ENCODE data around the gene PGM5. TPM values are rescaled to one million over a fixed set of nuclear protein-coding genes. Genes with fewer than 3 reads are reported as not detected.
A peak's percentile ranks its signal among the peaks of the same experiment; 100 is the strongest.
"Not testable (repeated sequence)": the region's sequence is repeated elsewhere in the genome, so short reads cannot be mapped to it uniquely, and the experiment has no call there.

Gene PGM5
- total RNA-seq, 1 donor from 2014 or later = 0.79 TPM

DNA sequence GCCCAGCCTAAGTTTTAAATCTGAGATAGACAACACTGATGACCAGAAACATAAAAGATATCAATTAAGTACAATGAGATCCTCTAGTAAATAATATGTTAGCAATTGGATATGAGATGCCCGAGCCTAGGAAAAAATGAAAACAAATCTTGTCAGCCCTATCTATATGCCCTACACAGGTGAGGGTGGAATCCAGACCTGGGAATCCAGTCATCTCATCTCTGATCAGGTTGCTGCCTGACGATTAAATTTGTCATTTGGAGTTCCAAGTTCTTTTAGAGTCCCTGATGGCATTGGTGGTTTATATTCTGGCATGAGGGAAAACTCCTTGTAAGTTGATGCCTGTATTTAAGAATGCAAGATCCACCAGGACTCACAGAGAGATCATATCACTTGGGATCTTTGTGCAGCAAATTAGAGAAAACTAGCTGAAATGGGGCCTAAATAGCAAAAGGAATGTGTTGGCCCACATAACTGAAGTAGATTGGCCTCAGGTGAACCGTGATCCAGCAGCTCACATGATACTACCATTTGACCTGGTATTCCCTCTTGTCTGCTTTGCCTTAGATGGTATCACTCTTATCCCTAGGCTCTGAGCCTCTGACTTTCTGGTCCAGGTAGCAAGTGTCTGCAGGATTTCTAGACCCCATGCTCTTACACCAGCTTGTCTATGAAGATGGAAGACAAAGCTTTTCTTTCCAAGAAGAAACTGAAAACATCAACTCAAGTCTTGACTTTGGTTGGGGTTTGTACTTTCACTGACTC is 48.2 kb downstream of the PGM5 start:
- H3K36me3 ChIP-seq (ENCODE audit: control insufficient read depth, insufficient read depth, low read length); DNase-seq (ENCODE audit: low read depth); H3K27me3 ChIP-seq (ENCODE audit: control insufficient read depth, insufficient read depth, low read length); H3K4me3 ChIP-seq (ENCODE audit: low read depth, low read length): not testable (repeated sequence)

DNA sequence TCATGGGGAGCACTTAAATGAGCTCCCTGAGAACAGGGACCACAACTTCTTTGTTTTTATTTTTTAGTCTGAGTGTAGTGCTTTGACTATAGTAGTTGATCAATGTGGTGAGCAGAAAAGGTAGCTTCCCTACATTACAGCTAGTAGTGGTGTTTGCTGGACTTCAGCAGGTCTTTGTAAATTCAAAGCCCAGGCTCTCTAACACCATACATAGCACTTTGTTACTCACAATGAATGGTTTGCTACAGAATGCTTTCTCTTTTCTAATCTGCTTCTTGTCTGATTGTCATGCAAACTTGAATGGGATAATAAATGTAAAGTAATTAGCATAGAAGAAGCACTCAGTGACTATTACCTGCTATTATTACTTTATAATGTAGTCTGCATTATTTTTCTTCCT is 55.5 kb downstream of the PGM5 start:
- H3K27me3 ChIP-seq (ENCODE audit: control insufficient read depth, insufficient read depth, low read length); H3K4me3 ChIP-seq (ENCODE audit: low read depth, low read length); DNase-seq (ENCODE audit: low read depth); H3K36me3 ChIP-seq (ENCODE audit: control insufficient read depth, insufficient read depth, low read length): not testable (repeated sequence)

DNA sequence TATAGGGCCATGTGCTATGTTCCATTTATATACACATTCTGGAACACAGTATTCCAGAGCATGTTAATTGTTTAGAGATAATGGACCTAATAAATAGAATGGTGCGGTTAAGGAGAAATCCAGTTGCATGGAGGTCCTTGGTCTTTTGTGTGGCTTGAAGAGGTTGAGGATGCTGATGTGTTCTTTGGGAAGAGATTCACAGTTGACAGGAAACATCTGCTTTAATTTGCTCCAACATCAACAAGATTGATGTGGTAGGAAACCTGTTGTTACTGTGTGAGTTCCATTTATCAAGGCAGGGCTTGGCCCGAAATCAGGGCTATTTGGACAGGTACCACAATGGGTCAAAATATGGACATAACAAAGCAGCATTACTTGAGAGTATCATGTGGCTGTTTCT is 56.3 kb downstream of the PGM5 start:
- not testable (repeated sequence) for H3K27me3 ChIP-seq (ENCODE audit: control insufficient read depth, insufficient read depth, low read length); DNase-seq (ENCODE audit: low read depth); H3K4me3 ChIP-seq (ENCODE audit: low read depth, low read length); H3K36me3 ChIP-seq (ENCODE audit: control insufficient read depth, insufficient read depth, low read length)

DNA sequence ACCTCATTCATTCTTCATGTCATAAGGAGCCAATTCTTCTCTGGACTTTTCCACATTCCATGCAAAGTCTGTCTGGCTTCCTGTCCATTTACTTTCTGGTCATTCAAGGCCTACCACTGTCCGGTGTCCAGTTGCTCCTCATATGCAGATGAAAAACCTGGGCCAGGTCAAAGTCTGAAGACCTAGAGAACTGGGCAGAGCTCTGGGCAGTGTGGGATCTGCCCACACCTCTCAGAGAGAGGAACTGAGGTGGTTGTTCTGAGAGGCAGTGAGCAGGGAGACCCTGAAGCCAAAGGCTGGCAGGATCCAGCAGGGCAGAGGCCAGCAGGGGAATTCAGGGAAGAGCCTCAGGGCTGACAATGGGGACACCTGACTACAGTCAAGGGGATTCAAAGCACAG is 58.7 kb downstream of the PGM5 start:
- DNase-seq (ENCODE audit: low read depth); H3K36me3 ChIP-seq (ENCODE audit: control insufficient read depth, insufficient read depth, low read length); H3K4me3 ChIP-seq (ENCODE audit: low read depth, low read length); H3K27me3 ChIP-seq (ENCODE audit: control insufficient read depth, insufficient read depth, low read length): not testable (repeated sequence)

DNA sequence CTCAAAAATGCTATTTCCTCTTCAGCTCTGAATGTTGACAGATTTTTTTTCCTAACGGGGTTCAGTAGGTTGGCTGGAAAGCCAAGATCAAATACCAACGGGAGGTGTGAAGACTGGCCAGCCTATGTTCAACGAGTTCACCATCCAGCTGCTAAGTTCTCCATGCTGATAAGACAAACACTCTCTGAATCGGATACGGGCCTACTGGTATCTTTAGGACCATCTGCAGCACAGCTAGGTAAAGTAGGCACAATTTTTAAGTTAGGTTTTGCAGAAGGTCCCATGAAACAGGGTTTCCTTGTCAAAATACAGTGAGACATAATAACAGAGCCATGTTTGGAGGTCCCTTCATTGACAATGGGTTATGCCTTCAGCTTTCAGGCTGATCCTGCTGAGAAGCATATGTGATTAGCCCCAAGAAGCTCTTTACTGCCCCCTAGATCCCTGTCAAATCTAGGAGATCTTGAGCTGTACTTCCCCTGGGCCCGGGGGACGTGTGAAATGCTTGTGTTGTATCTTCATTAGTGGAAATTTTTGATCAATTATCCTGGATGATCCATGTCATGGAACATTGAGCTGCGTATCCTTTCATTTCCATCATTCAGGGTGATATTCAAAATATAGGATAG is 60.6 kb downstream of the PGM5 start:
- TF ChIP-seq, protein P1, sequence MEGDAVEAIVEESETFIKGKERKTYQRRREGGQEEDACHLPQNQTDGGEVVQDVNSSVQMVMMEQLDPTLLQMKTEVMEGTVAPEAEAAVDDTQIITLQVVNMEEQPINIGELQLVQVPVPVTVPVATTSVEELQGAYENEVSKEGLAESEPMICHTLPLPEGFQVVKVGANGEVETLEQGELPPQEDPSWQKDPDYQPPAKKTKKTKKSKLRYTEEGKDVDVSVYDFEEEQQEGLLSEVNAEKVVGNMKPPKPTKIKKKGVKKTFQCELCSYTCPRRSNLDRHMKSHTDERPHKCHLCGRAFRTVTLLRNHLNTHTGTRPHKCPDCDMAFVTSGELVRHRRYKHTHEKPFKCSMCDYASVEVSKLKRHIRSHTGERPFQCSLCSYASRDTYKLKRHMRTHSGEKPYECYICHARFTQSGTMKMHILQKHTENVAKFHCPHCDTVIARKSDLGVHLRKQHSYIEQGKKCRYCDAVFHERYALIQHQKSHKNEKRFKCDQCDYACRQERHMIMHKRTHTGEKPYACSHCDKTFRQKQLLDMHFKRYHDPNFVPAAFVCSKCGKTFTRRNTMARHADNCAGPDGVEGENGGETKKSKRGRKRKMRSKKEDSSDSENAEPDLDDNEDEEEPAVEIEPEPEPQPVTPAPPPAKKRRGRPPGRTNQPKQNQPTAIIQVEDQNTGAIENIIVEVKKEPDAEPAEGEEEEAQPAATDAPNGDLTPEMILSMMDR (IDR thresholded peaks at IDR 0.05; ENCODE audit: insufficient read depth, low read length, poor library complexity, severe bottlenecking) = peak; percentile 24
- no peaks in the 10 kb centered on the region for H3K27me3 ChIP-seq (ENCODE audit: control insufficient read depth, insufficient read depth, low read length)
- H3K36me3 ChIP-seq (ENCODE audit: control insufficient read depth, insufficient read depth, low read length) = no peaks in the 10 kb centered on the region
- no peak overlapping the region for H3K4me3 ChIP-seq (ENCODE audit: low read depth, low read length)
- DNase-seq (ENCODE audit: low read depth) = no peak

DNA sequence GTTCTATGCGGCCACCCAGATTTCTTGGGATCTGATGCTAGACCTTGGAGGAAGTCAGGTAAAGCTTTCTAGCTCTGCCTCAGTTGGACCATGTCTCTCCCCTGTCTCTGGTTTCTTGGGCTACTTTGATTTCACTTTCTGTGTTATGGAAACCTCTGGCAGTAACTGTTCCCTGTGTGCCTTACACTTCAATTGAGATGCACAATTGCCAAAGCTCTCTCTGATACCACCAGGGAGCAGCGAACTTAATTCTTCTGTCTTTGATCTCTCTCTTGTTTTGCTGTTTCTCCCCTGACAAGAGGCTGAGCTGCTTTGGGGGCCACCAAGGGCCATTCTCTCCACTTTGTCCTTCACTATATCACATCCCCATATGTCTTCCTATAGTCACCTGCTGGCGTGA is 61.4 kb downstream of the PGM5 start:
- Histone ChIP-seq H3K4me3 (ENCODE audit: low read depth, low read length) (no peak overlapping the region), H3K27me3 (ENCODE audit: control insufficient read depth, insufficient read depth, low read length) (no peaks in the 10 kb centered on the region), H3K36me3 (ENCODE audit: control insufficient read depth, insufficient read depth, low read length) (no peaks in the 10 kb centered on the region)
- TF ChIP-seq, protein P1 (IDR thresholded peaks at IDR 0.05; ENCODE audit: insufficient read depth, low read length, poor library complexity, severe bottlenecking) = no peak
- DNase-seq (ENCODE audit: low read depth) = no peak

DNA sequence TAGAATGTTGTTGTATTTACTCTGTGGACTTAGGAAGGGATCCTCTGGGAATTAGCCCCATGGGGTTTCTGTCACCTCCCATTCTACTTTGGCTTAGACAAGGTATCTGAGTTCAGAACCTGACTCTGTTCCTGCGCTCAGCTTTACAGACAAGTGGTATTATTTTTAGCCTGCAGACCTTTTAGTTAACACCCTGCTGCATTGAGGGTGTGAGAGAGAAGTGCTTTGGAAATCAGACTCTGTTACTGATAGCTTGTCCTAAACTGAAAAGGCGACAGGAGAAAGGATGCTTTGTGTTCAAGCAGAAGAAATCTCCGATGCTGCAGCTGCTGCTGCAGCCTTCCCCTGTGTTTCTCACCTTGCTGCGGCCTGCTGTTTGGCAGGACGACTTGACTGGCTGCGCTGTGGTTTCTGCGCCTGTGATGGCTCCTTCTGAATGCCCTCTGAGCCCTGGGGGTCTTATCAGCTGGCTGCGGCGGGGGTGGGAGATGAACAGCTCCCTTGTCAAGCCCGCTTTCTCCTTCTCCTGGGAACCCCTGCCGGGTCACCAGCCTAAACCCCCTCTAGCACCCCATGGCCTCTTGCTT is 61.9 kb downstream of the PGM5 start:
- H3K36me3 ChIP-seq (ENCODE audit: control insufficient read depth, insufficient read depth, low read length) = no peaks in the 10 kb centered on the region
- no peak overlapping the region for H3K4me3 ChIP-seq (ENCODE audit: low read depth, low read length)
- TF ChIP-seq, protein P1 (IDR thresholded peaks at IDR 0.05; ENCODE audit: insufficient read depth, low read length, poor library complexity, severe bottlenecking) = no peak
- no peak for DNase-seq (ENCODE audit: low read depth)
- no peaks in the 10 kb centered on the region for H3K27me3 ChIP-seq (ENCODE audit: control insufficient read depth, insufficient read depth, low read length)

DNA sequence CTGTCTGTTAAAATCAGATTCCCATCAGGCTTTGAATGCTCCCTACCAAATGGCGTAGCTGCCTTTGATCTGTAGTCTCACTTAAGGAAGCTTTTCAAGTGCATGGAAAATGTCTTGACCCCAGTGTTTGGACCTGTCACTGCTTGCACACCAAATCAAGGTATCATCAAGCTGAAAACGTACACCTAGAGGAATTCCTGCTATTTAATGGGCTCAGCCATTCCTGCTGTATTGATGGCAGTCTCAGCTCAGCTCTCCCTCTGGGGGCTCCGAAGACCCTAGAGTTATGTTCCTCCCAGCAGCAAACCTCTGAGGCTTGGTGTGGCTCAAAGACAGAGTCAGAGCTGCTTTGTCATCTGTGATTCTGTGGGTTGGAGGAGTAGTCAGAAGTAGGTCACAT is 63.5 kb downstream of the PGM5 start:
- DNase-seq (ENCODE audit: low read depth) = no peak
- H3K4me3 ChIP-seq (ENCODE audit: low read depth, low read length) = no peak overlapping the region
- H3K36me3 ChIP-seq (ENCODE audit: control insufficient read depth, insufficient read depth, low read length) = no peaks in the 10 kb centered on the region
- TF ChIP-seq, protein P1 (IDR thresholded peaks at IDR 0.05; ENCODE audit: insufficient read depth, low read length, poor library complexity, severe bottlenecking) = no peak
- no peaks in the 10 kb centered on the region for H3K27me3 ChIP-seq (ENCODE audit: control insufficient read depth, insufficient read depth, low read length)

Data from kidney epithelial cell (primary cell).